GM12873 (cell line): ENCODE measurements around the gene DGKB.

ENCODE experiments used
- CTCF ChIP-seq: IDR thresholded peaks from 2 replicates; pipeline ENCODE4 v1.5.1; 2012; ENCODE audit warnings: low read depth, mild to moderate bottlenecking, moderate library complexity, low read length, control low read depth; ENCODE audit not compliant: insufficient read depth; ENCODE audit errors: missing control alignments

Gene DGKB

GRCh38 chr7:14425559-14425958 lies 477.0 kb downstream of the DGKB start:
- TF ChIP-seq CTCF = no peak

- TF ChIP-seq CTCF = no peak
These were observed 477.9 kb downstream of the DGKB start for GRCh38 chr7:14424675-14425074.

GRCh38 chr7:14420768-14421167 lies 481.8 kb downstream of the DGKB start:
- TF ChIP-seq CTCF = no peak

- no peak for TF ChIP-seq CTCF
These were observed 483.0 kb downstream of the DGKB start for GRCh38 chr7:14419531-14419930.

GRCh38 chr7:14418633-14419032 lies 483.9 kb downstream of the DGKB start:
- no peak for TF ChIP-seq CTCF

- no peak for TF ChIP-seq CTCF
These were observed 488.1 kb downstream of the DGKB start for GRCh38 chr7:14414274-14414986.

GRCh38 chr7:14407246-14408015 lies 495.1 kb downstream of the DGKB start:
- no peak for TF ChIP-seq CTCF
